Mesothelial cell of epicardium (in vitro differentiated cells): ENCODE data around the gene SMIM5. TPM values are rescaled to one million over a fixed set of nuclear protein-coding genes. Genes with fewer than 3 reads are reported as not detected.

Experiments used
- DNase-seq, 2 experiments: peaks; one replicate each; pipeline ENCODE4 v3.0.0; 2021; ENCODE audit warnings: low spot score in 2 of 2; ENCODE audit not compliant: unreplicated experiment in 2 of 2
- H3K27ac Mint-ChIP-seq: 2 replicates; pipeline ENCODE4 v1.8.0; 2021; ENCODE audit warnings: mixed read lengths
- H3K27me3 Mint-ChIP-seq: 2 replicates; pipeline ENCODE4 v1.8.0; 2021; ENCODE audit warnings: low read depth, mixed read lengths
- H3K36me3 Mint-ChIP-seq: 2 replicates; pipeline ENCODE4 v1.8.0; 2021; ENCODE audit warnings: mixed read lengths
- H3K4me1 Mint-ChIP-seq: 2 replicates; pipeline ENCODE4 v1.8.0; 2021; ENCODE audit warnings: mixed read lengths
- H3K4me3 Mint-ChIP-seq: 2 replicates; pipeline ENCODE4 v1.8.0; 2021; ENCODE audit warnings: mild to moderate bottlenecking, moderate library complexity, mixed read lengths
- H3K9me3 Mint-ChIP-seq: 2 replicates; pipeline ENCODE4 v1.8.0; 2021; ENCODE audit warnings: mixed read lengths
- total RNA-seq: library from RNA; stranded (reverse); gene quantifications from 3 replicates; pipeline ENCODE4 v1.2.1, GENCODE V29; 2021
- TF ChIP-seq, protein P1 (sequence below): fragments of 200-600 bp; sonication (generic); IDR thresholded peaks from one replicate; pipeline ENCODE4 v1.5.0; 2021; ENCODE audit warnings: antibody characterized with exemption; ENCODE audit not compliant: unreplicated experiment

SMIM5 gene
- total RNA-seq, 1 donor from 2014 or later, result 1.7 TPM

GRCh38 chr17:75664099-75664549 lies 30.9 kb downstream of the SMIM5 start:
- Mint-ChIP-seq H3K27ac (no peak overlapping the region), H3K4me3 (no peak overlapping the region), H3K9me3 (no peaks in the 10 kb centered on the region), H3K4me1 (peaks cover 17% of the 10 kb centered on the region), H3K27me3 (no peaks in the 10 kb centered on the region), H3K36me3 (peaks cover 16% of the 10 kb centered on the region)
- TF ChIP-seq, protein P1, sequence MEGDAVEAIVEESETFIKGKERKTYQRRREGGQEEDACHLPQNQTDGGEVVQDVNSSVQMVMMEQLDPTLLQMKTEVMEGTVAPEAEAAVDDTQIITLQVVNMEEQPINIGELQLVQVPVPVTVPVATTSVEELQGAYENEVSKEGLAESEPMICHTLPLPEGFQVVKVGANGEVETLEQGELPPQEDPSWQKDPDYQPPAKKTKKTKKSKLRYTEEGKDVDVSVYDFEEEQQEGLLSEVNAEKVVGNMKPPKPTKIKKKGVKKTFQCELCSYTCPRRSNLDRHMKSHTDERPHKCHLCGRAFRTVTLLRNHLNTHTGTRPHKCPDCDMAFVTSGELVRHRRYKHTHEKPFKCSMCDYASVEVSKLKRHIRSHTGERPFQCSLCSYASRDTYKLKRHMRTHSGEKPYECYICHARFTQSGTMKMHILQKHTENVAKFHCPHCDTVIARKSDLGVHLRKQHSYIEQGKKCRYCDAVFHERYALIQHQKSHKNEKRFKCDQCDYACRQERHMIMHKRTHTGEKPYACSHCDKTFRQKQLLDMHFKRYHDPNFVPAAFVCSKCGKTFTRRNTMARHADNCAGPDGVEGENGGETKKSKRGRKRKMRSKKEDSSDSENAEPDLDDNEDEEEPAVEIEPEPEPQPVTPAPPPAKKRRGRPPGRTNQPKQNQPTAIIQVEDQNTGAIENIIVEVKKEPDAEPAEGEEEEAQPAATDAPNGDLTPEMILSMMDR, result no peak
- no peak for DNase-seq

GRCh38 chr17:75665981-75666380 lies 32.7 kb downstream of the SMIM5 start:
- H3K27me3 Mint-ChIP-seq, result no peaks in the 10 kb centered on the region
- H3K4me1 Mint-ChIP-seq, result peaks cover 17% of the 10 kb centered on the region
- H3K4me3 Mint-ChIP-seq, result peak overlapping the region; percentile 59
- TF ChIP-seq, protein P1, result no peak
- no peaks in the 10 kb centered on the region for H3K9me3 Mint-ChIP-seq
- DNase-seq, result no peak
- peaks cover 24% of the 10 kb centered on the region for H3K36me3 Mint-ChIP-seq
- H3K27ac Mint-ChIP-seq, result peak overlapping the region; percentile 83

GRCh38 chr17:75666959-75667790 lies 33.9 kb downstream of the SMIM5 start, which contains the start of the genes RECQL5 and SAP30BP:
RECQL5 (minus strand) TSS chr17:75667154; CDS start chr17:75666557, 597 bp downstream.
SAP30BP (plus strand) TSS chr17:75667338; CDS start chr17:75667373, 35 bp downstream.
- peak; percentile 97 to 98 for DNase-seq
- peaks cover 26% of the 10 kb centered on the region for H3K36me3 Mint-ChIP-seq
- H3K27ac Mint-ChIP-seq, result peak within 1 kb of the TSS; percentile 83
- no peaks in the 10 kb centered on the region for H3K27me3 Mint-ChIP-seq
- peaks cover 17% of the 10 kb centered on the region for H3K4me1 Mint-ChIP-seq
- TF ChIP-seq, protein P1, result no peak
- H3K9me3 Mint-ChIP-seq, result no peaks in the 10 kb centered on the region
- peak within 1 kb of the TSS; percentile 59 for H3K4me3 Mint-ChIP-seq

DNA sequence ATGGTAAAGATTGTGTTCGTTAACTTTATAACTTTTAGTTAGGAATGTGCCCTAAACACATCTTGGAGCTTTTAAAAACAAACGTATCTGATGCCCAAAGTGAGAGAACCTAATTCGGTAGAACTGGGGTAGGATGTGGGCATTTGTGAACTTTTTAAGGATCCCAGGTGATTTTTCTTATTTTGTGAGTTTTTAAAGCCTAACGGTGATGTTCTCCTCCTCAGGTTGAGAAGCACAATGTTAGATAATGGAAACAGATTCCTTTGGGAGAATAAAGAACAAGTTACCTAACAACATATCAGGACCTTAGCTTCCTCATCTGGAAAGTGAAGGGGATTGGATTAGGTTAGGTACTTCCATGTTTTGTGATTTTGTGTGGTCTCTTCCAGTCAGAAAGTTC lies 34.6 kb downstream of the SMIM5 start:
- DNase-seq, result no peak
- H3K36me3 Mint-ChIP-seq, result peaks cover 21% of the 10 kb centered on the region
- peaks cover 17% of the 10 kb centered on the region for H3K4me1 Mint-ChIP-seq
- no peak overlapping the region for H3K4me3 Mint-ChIP-seq
- no peaks in the 10 kb centered on the region for H3K9me3 Mint-ChIP-seq
- no peak overlapping the region for H3K27ac Mint-ChIP-seq
- TF ChIP-seq, protein P1, result no peak
- no peaks in the 10 kb centered on the region for H3K27me3 Mint-ChIP-seq

GRCh38 chr17:75668489-75668888 lies 35.3 kb downstream of the SMIM5 start:
- H3K27ac Mint-ChIP-seq, result no peak overlapping the region
- H3K9me3 Mint-ChIP-seq, result no peaks in the 10 kb centered on the region
- TF ChIP-seq, protein P1, result no peak
- H3K36me3 Mint-ChIP-seq, result peaks cover 21% of the 10 kb centered on the region
- no peak for DNase-seq
- peaks cover 17% of the 10 kb centered on the region for H3K4me1 Mint-ChIP-seq
- H3K4me3 Mint-ChIP-seq, result no peak overlapping the region
- H3K27me3 Mint-ChIP-seq, result no peaks in the 10 kb centered on the region
